ENCODE measurements around the gene NOPCHAP1. TPM values are rescaled to one million over a fixed set of nuclear protein-coding genes. Genes with fewer than 3 reads are reported as not detected.

The NOPCHAP1 gene
- total RNA-seq, 4 donors from 2014 or later = 8.6 to 29.4 (median 14.5) TPM

DNA sequence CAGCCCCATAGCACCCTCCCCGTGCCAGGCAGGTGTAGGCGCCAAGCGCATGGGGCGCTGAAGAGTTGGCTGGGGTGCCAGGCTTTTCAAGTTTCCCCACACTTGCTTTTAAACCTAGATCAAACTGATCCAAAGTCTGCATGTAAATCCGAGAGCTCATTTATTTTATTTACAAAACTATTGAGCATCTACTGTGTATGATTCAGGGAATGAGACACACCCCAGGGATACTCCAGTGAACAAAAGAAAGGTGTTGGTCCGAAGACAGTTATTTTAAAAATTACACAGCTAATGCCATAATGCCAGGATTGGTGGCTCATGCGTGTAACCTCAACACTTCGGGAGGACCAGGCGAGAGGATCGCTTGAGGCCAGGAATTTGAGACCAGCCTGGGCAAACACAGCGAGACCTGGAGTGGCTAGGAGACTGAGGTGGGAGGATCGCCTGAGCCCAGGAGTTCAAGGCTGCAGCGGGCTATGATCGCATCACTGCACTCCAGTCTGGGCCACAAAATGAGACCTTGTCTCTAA lies 27.2 kb upstream of the NOPCHAP1 start:
- H3K36me3 ChIP-seq = no peaks in the 10 kb centered on the region
- peak overlapping the region; percentile 66 to 94 for H3K4me3 ChIP-seq
- no peaks in the 10 kb centered on the region for H3K27me3 ChIP-seq
- H3K4me1 ChIP-seq = peaks cover 0 to 3% of the 10 kb centered on the region in 2 donors
- H3K27ac ChIP-seq = peak overlapping the region; percentile 80 to 94
- H3K9me3 ChIP-seq = no peaks in the 10 kb centered on the region
- intact Hi-C loops (cut with DNase I; ENCODE audit: low total_unique reads) = no loop called here
- DNase-seq = no peak
- TF ChIP-seq, protein P1, sequence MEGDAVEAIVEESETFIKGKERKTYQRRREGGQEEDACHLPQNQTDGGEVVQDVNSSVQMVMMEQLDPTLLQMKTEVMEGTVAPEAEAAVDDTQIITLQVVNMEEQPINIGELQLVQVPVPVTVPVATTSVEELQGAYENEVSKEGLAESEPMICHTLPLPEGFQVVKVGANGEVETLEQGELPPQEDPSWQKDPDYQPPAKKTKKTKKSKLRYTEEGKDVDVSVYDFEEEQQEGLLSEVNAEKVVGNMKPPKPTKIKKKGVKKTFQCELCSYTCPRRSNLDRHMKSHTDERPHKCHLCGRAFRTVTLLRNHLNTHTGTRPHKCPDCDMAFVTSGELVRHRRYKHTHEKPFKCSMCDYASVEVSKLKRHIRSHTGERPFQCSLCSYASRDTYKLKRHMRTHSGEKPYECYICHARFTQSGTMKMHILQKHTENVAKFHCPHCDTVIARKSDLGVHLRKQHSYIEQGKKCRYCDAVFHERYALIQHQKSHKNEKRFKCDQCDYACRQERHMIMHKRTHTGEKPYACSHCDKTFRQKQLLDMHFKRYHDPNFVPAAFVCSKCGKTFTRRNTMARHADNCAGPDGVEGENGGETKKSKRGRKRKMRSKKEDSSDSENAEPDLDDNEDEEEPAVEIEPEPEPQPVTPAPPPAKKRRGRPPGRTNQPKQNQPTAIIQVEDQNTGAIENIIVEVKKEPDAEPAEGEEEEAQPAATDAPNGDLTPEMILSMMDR (IDR thresholded peaks at IDR 0.05) = no peak
- TF ChIP-seq POLR2A (IDR thresholded peaks at IDR 0.05) = no peak

DNA sequence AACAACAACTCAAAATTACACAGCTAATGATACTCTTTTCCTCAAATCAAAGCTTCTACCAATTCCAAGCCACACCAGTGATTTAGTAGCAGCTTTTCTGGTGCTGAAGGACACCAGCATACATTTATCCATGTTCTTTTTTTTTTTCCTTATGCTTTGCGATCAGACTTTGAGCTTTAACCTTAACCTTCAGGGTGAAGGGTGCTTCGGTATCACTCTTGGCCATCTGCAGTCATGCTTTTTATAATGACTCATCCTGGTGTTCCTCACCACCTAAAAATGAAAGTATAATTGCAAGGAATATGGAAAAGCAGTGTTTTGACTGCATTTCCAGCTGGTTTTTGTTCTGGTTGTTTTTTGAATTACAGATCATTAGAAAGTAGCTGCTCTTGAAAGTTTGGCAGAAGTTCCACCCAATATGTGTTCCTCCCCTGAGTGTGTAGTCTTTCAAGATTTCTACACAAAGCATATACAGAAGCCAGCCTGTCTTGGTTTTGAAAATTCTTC lies 26.7 kb upstream of the NOPCHAP1 start:
- no peak for DNase-seq
- Histone ChIP-seq H3K27ac (peak overlapping the region in 1 of 2 donors; percentile 94), H3K4me1 (peaks cover 0 to 3% of the 10 kb centered on the region in 2 donors), H3K4me3 (peak overlapping the region in 1 of 2 donors; percentile 94), H3K9me3 (no peaks in the 10 kb centered on the region), H3K27me3 (no peaks in the 10 kb centered on the region), H3K36me3 (no peaks in the 10 kb centered on the region)
- intact Hi-C loops (cut with DNase I; ENCODE audit: low total_unique reads) = no loop called here
- TF ChIP-seq POLR2A (IDR thresholded peaks at IDR 0.05) = no peak
- TF ChIP-seq, protein P1 (IDR thresholded peaks at IDR 0.05) = no peak

GRCh38 chr12:104960464-104960863 lies 25.7 kb upstream of the NOPCHAP1 start:
- intact Hi-C loops (cut with DNase I; ENCODE audit: low total_unique reads) = no loop called here
- Histone ChIP-seq H3K36me3 (no peaks in the 10 kb centered on the region), H3K27me3 (no peaks in the 10 kb centered on the region), H3K4me1 (peaks cover 0 to 3% of the 10 kb centered on the region in 2 donors), H3K9me3 (no peaks in the 10 kb centered on the region), H3K4me3 (no peak overlapping the region), H3K27ac (no peak overlapping the region)
- no peak for DNase-seq
- TF ChIP-seq POLR2A (IDR thresholded peaks at IDR 0.05) = no peak
- TF ChIP-seq, protein P1 (IDR thresholded peaks at IDR 0.05) = no peak

GRCh38 chr12:104963757-104964156 lies 22.4 kb upstream of the NOPCHAP1 start:
- no peak for TF ChIP-seq POLR2A (IDR thresholded peaks at IDR 0.05)
- TF ChIP-seq, protein P1 (IDR thresholded peaks at IDR 0.05) = no peak
- Histone ChIP-seq H3K27me3 (no peaks in the 10 kb centered on the region), H3K36me3 (no peaks in the 10 kb centered on the region), H3K9me3 (no peaks in the 10 kb centered on the region), H3K4me1 (no peaks in the 10 kb centered on the region), H3K4me3 (no peak overlapping the region), H3K27ac (no peak overlapping the region)
- no peak for DNase-seq
- intact Hi-C loops (cut with DNase I; ENCODE audit: low total_unique reads) = no loop called here

DNA sequence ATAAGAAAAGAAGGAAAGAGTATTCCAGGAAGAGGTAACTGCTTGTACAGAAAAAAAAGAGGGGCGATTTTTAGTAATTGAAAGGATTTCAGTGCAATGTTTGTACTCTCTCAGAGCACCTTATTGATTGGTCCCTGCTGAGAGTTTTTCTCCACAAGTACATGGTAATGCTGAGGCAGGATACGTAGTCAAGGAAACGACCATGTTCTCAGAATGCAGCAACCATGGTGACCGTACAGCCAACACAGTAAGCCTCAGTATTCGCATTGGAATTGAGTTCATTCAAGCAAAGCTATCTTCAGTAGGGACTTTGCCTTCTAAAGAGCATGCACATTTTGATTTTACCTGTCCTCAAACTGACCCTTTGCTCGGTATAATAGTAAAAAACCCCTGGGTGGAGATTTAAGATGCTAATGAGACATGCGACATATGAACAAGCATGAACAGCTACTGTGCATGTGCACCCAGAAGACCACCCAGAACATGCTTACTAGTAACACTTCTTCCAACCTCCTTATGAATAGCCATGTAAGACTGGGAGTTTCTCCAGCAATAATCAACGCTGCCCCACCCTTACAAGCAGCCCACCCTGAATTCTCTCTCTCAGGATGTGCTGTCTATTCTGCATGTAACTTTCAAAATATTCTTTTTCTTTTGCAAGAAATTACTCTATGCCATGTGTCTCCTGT lies 21.8 kb upstream of the NOPCHAP1 start:
- Histone ChIP-seq H3K27me3 (no peaks in the 10 kb centered on the region), H3K27ac (no peak overlapping the region), H3K9me3 (no peaks in the 10 kb centered on the region), H3K36me3 (no peaks in the 10 kb centered on the region), H3K4me3 (no peak overlapping the region), H3K4me1 (no peaks in the 10 kb centered on the region)
- no peak for DNase-seq
- intact Hi-C loops (cut with DNase I; ENCODE audit: low total_unique reads) = no loop called here
- TF ChIP-seq, protein P1 (IDR thresholded peaks at IDR 0.05) = no peak
- TF ChIP-seq POLR2A (IDR thresholded peaks at IDR 0.05) = no peak
